Measurements from ENCODE around the gene GASK1A. TPM values are rescaled to one million over a fixed set of nuclear protein-coding genes. Genes with fewer than 3 reads are reported as not detected.

GASK1A gene
- total RNA-seq, 1 experiment from 2014 or later: 1.9 TPM

DNA sequence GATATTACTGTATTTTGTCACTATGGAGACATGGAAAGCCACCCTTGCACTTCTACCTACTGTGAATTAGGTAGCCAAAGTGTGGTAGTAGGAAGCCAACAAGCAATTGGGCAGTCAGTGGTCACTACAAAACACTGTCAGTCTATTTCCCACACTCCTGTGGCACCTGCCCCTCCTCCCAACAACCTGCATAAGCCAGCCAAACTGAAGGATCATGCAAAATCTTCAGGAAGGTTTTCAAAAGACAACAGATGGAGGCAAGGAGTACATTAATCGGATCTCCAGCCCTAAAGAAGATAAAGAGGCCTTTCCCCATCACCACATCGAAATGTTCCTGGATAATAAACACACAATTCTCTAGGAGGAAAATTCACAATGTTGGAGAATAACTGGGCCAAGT is 114.9 kb downstream of the GASK1A start:
- Histone ChIP-seq H2AFZ (ENCODE audit: low read length) (no peak overlapping the region), H3K4me3 (ENCODE audit: low read length) (no peak overlapping the region), H4K20me1 (ENCODE audit: low read length) (no peaks in the 10 kb centered on the region), H3K9me2 (replicated peaks; ENCODE audit: low read length) (no peaks in the 10 kb centered on the region), H3K9me3 (ENCODE audit: low read length) (no peaks in the 10 kb centered on the region), H3K4me1 (ENCODE audit: insufficient read depth, low read length) (no peaks in the 10 kb centered on the region), H3F3A (ENCODE audit: low read length, unreplicated experiment) (no peaks in the 10 kb centered on the region), H3K27ac (ENCODE audit: low read length) (no peak overlapping the region), H3K36me3 (ENCODE audit: low read depth, low read length) (no peaks in the 10 kb centered on the region), H3K4me2 (ENCODE audit: low read length) (no peak overlapping the region), H3K27me3 (ENCODE audit: low read length) (no peaks in the 10 kb centered on the region), H3K9ac (ENCODE audit: low read length) (no peak overlapping the region), H3K79me2 (ENCODE audit: low read length) (0 out of 2 replicates have a peak, but pooled peaks cover 3% of the 10 kb centered on the region)
- CTCF ChIA-PET: no interaction called here
- intact Hi-C loops (cut with micrococcal nuclease): no loop called here
- POLR2A ChIA-PET (ENCODE audit: unreplicated experiment): no interaction called here
- TF ChIP-seq EZH2 (IDR thresholded peaks at IDR 0.05; ENCODE audit: low read length, unreplicated experiment) (no peak), EZH2phosphoT487 (IDR thresholded peaks at IDR 0.05; ENCODE audit: borderline replicate concordance, low read length) (no peak)
- TF ChIP-seq, protein P1, sequence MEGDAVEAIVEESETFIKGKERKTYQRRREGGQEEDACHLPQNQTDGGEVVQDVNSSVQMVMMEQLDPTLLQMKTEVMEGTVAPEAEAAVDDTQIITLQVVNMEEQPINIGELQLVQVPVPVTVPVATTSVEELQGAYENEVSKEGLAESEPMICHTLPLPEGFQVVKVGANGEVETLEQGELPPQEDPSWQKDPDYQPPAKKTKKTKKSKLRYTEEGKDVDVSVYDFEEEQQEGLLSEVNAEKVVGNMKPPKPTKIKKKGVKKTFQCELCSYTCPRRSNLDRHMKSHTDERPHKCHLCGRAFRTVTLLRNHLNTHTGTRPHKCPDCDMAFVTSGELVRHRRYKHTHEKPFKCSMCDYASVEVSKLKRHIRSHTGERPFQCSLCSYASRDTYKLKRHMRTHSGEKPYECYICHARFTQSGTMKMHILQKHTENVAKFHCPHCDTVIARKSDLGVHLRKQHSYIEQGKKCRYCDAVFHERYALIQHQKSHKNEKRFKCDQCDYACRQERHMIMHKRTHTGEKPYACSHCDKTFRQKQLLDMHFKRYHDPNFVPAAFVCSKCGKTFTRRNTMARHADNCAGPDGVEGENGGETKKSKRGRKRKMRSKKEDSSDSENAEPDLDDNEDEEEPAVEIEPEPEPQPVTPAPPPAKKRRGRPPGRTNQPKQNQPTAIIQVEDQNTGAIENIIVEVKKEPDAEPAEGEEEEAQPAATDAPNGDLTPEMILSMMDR (conservative IDR thresholded peaks at IDR 0.05; ENCODE audit: low read depth, low read length): no peak
- BruUV-seq (replicated peaks): no TSS peak
- ATAC-seq (no peak), DNase-seq (no peak)

DNA sequence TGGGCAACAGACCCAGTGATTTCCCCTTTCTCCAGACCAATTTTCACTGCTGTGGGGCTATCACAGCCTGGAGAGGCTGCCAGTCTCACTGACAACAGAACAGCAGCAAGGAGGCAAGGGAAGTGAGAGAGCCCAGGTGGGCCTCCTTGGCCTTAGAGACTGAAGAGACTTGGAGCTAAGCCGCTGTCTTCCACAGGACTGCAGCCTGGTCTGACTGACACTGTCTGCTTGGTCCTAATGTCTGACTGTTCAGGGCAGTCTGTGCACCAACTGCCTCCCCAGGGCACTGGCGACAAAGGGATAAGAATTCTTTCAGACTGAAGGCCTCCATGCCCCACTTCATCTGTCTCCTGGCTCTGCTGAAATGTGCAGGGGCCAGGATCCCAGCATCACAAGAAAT is 115.3 kb downstream of the GASK1A start:
- Histone ChIP-seq H3K4me3 (ENCODE audit: low read length) (no peak overlapping the region), H3K9me3 (ENCODE audit: low read length) (no peaks in the 10 kb centered on the region), H3K9ac (ENCODE audit: low read length) (no peak overlapping the region), H2AFZ (ENCODE audit: low read length) (no peak overlapping the region), H3K27ac (ENCODE audit: low read length) (no peak overlapping the region), H3K27me3 (ENCODE audit: low read length) (no peaks in the 10 kb centered on the region), H3K4me2 (ENCODE audit: low read length) (no peak overlapping the region), H4K20me1 (ENCODE audit: low read length) (no peaks in the 10 kb centered on the region), H3K36me3 (ENCODE audit: low read depth, low read length) (no peaks in the 10 kb centered on the region), H3K4me1 (ENCODE audit: insufficient read depth, low read length) (no peaks in the 10 kb centered on the region), H3F3A (ENCODE audit: low read length, unreplicated experiment) (no peaks in the 10 kb centered on the region), H3K79me2 (ENCODE audit: low read length) (0 out of 2 replicates have a peak, but pooled peaks cover 3% of the 10 kb centered on the region), H3K9me2 (replicated peaks; ENCODE audit: low read length) (no peaks in the 10 kb centered on the region)
- TF ChIP-seq EZH2 (IDR thresholded peaks at IDR 0.05; ENCODE audit: low read length, unreplicated experiment): no peak
- TF ChIP-seq, protein P1 (conservative IDR thresholded peaks at IDR 0.05; ENCODE audit: low read depth, low read length): no peak
- no peak for DNase-seq
- ChIA-PET POLR2A (ENCODE audit: unreplicated experiment) (no interaction called here), CTCF (no interaction called here)
- BruUV-seq (replicated peaks): no TSS peak
- no peak for ATAC-seq
- intact Hi-C loops (cut with micrococcal nuclease): no loop called here

DNA sequence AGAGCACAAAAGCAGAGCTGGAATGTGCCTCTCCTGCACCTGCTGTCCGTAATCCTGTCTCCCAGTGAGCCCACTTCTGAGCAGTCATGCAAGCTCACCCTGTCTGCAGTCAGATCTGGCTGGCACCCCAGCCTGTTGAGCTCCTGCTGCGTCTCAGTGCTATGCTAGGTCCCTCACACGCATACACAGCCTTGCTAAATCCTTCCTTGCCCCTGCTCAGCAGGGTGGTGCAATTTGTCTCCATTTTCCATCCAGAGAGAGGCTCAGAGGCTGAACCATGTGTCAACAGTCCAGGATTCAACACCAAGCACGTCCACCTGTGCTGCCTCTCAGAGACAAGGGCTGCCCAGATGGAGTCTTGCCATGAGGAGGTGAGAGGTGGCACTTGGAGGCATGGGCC is 115.7 kb downstream of the GASK1A start:
- no peaks in the 10 kb centered on the region for H3K4me1 ChIP-seq (ENCODE audit: insufficient read depth, low read length)
- H3F3A ChIP-seq (ENCODE audit: low read length, unreplicated experiment): no peaks in the 10 kb centered on the region
- ChIA-PET POLR2A (ENCODE audit: unreplicated experiment) (no interaction called here), CTCF (no interaction called here)
- H3K36me3 ChIP-seq (ENCODE audit: low read depth, low read length): no peaks in the 10 kb centered on the region
- no peak overlapping the region for H2AFZ ChIP-seq (ENCODE audit: low read length)
- no peak overlapping the region for H3K4me2 ChIP-seq (ENCODE audit: low read length)
- no peaks in the 10 kb centered on the region for H4K20me1 ChIP-seq (ENCODE audit: low read length)
- no peak overlapping the region for H3K9ac ChIP-seq (ENCODE audit: low read length)
- H3K79me2 ChIP-seq (ENCODE audit: low read length): 0 out of 2 replicates have a peak, but pooled peaks cover 5% of the 10 kb centered on the region
- H3K9me3 ChIP-seq (ENCODE audit: low read length): no peaks in the 10 kb centered on the region
- no peaks in the 10 kb centered on the region for H3K9me2 ChIP-seq (replicated peaks; ENCODE audit: low read length)
- BruUV-seq (replicated peaks): no TSS peak
- no peak overlapping the region for H3K4me3 ChIP-seq (ENCODE audit: low read length)
- H3K27ac ChIP-seq (ENCODE audit: low read length): no peak overlapping the region
- TF ChIP-seq, protein P1 (conservative IDR thresholded peaks at IDR 0.05; ENCODE audit: low read depth, low read length): no peak
- TF ChIP-seq EZH2 (IDR thresholded peaks at IDR 0.05; ENCODE audit: low read length, unreplicated experiment) (no peak), EZH2phosphoT487 (IDR thresholded peaks at IDR 0.05; ENCODE audit: borderline replicate concordance, low read length) (no peak)
- no peak for ATAC-seq
- intact Hi-C loops (cut with micrococcal nuclease): no loop called here
- H3K27me3 ChIP-seq (ENCODE audit: low read length): no peaks in the 10 kb centered on the region
- no peak for DNase-seq
